HG03159 (cell line): ENCODE data around the gene VWF.

Experiments
- ATAC-seq: cut with Tn5 transposase; IDR thresholded peaks from one replicate; pipeline ENCODE4 v1.9.1; 2021; ENCODE audit warnings: mild to moderate bottlenecking, moderate library complexity; ENCODE audit not compliant: unreplicated experiment

The VWF gene

GRCh38 chr12:5900533-5901205, 223.8 kb downstream of the VWF start:
- ATAC-seq: no peak

GRCh38 chr12:5900076-5900475, 224.4 kb downstream of the VWF start:
- no peak for ATAC-seq

- ATAC-seq: no peak
These were observed 224.8 kb downstream of the VWF start for GRCh38 chr12:5899675-5900074.

GRCh38 chr12:5898874-5899273, 225.6 kb downstream of the VWF start:
- no peak for ATAC-seq
